HG02981 (cell line): ENCODE measurements around the gene BCAP29.

Experiments
- ATAC-seq: cut with Tn5 transposase; IDR thresholded peaks from one replicate; pipeline ENCODE4 v1.9.1; 2021; ENCODE audit warnings: mild to moderate bottlenecking, moderate library complexity; ENCODE audit not compliant: unreplicated experiment

The BCAP29 gene

GRCh38 chr7:107581387-107582013, 1.5 kb downstream of the BCAP29 start:
- no peak for ATAC-seq

GRCh38 chr7:107582875-107583274, 2.8 kb downstream of the BCAP29 start:
- no peak for ATAC-seq

- ATAC-seq = no peak
Measured at GRCh38 chr7:107584716-107585115, 4.7 kb downstream of the BCAP29 start.

GRCh38 chr7:107588529-107589130, 8.6 kb downstream of the BCAP29 start:
- ATAC-seq = no peak

- ATAC-seq = no peak
Measured at GRCh38 chr7:107591421-107591820, 11.4 kb downstream of the BCAP29 start.

GRCh38 chr7:107592361-107593024, 12.4 kb downstream of the BCAP29 start:
- ATAC-seq = no peak

- ATAC-seq = no peak
Measured at GRCh38 chr7:107593025-107593410, 13.0 kb downstream of the BCAP29 start.

GRCh38 chr7:107594961-107595737, 15.1 kb downstream of the BCAP29 start:
- no peak for ATAC-seq

GRCh38 chr7:107596881-107597581, 17.0 kb downstream of the BCAP29 start:
- ATAC-seq = no peak

GRCh38 chr7:107597582-107597916, 17.5 kb downstream of the BCAP29 start:
- ATAC-seq = no peak

GRCh38 chr7:107597953-107598352, 17.9 kb downstream of the BCAP29 start:
- ATAC-seq = no peak

- ATAC-seq = no peak
Measured at GRCh38 chr7:107599262-107599661, 19.2 kb downstream of the BCAP29 start.

- no peak for ATAC-seq
Measured at GRCh38 chr7:107600816-107601215, 20.8 kb downstream of the BCAP29 start.

GRCh38 chr7:107605218-107605815, 25.3 kb downstream of the BCAP29 start:
- ATAC-seq = no peak

GRCh38 chr7:107606303-107606702, 26.3 kb downstream of the BCAP29 start:
- ATAC-seq = no peak

- ATAC-seq = no peak
Measured at GRCh38 chr7:107609811-107610261, 29.8 kb downstream of the BCAP29 start.

GRCh38 chr7:107610323-107610722, 30.3 kb downstream of the BCAP29 start:
- no peak for ATAC-seq

GRCh38 chr7:107613439-107613838, 33.4 kb downstream of the BCAP29 start:
- ATAC-seq = no peak

- ATAC-seq = no peak
Measured at GRCh38 chr7:107613948-107614347, 33.9 kb downstream of the BCAP29 start.

GRCh38 chr7:107614425-107614824, 34.4 kb downstream of the BCAP29 start:
- no peak for ATAC-seq
